ENCODE data around the gene RFWD3. TPM values are rescaled to one million over a fixed set of nuclear protein-coding genes. Genes with fewer than 3 reads are reported as not detected.

Gene RFWD3, protein sequence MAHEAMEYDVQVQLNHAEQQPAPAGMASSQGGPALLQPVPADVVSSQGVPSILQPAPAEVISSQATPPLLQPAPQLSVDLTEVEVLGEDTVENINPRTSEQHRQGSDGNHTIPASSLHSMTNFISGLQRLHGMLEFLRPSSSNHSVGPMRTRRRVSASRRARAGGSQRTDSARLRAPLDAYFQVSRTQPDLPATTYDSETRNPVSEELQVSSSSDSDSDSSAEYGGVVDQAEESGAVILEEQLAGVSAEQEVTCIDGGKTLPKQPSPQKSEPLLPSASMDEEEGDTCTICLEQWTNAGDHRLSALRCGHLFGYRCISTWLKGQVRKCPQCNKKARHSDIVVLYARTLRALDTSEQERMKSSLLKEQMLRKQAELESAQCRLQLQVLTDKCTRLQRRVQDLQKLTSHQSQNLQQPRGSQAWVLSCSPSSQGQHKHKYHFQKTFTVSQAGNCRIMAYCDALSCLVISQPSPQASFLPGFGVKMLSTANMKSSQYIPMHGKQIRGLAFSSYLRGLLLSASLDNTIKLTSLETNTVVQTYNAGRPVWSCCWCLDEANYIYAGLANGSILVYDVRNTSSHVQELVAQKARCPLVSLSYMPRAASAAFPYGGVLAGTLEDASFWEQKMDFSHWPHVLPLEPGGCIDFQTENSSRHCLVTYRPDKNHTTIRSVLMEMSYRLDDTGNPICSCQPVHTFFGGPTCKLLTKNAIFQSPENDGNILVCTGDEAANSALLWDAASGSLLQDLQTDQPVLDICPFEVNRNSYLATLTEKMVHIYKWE
- polyA plus RNA-seq (2013), result 24.4 TPM

DNA sequence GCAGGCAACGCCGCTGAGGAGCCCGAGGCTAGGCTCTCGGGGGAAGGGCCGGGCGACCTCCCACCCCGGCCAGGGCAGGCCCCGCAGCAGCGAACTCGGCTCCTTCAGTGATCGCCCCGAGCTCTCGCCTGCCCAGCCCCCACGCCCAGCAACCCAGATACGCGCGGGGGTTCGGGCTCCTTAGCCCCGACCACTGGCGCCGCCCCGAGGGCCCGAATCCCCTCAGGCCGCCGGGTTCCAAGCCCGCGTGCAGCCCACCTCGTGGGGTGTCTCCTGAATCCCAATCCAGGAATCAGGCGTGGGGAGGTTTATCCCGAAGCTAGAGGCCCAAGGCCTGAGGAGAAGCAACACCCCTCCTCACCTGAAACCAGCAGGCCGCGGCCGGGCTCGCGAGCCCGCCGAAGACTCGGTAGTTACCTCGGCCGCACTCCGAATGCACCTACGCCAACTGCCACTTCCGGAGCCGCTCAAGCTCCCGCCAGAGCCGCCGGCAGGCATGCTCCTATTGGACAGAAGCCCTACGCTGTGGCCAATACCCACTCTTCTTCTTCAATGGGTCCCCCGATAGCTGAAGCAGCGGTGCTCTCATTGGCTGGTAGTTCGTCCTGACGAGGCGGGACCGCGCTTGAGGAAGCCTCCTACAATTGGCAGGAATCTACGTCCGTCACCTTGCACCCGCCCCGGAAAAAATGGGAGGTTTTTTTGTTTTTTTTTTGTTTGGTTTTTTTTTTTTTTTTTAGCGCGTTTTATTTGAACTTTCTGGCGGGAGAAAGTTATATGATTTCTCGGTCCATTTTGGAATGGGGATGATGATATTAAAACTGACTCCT is at the start of gene RFWD3:
Gene RFWD3, minus strand, starts transcription at position 453 of the 830 bp plus-strand sequence. CDS start 5,428 bp downstream, outside the sequence.
- no peaks in the 10 kb centered on the region for H3K9me3 ChIP-seq (ENCODE audit: control extremely low read depth in 1 of 5, control insufficient read depth in 4 of 5, insufficient read depth in 2 of 5, low read depth in 1 of 5, low read length in 4 of 5)
- under 1% methylated on average over 51 of the region's 63 CpGs for WGBS (ENCODE audit: insufficient coverage)

DNA sequence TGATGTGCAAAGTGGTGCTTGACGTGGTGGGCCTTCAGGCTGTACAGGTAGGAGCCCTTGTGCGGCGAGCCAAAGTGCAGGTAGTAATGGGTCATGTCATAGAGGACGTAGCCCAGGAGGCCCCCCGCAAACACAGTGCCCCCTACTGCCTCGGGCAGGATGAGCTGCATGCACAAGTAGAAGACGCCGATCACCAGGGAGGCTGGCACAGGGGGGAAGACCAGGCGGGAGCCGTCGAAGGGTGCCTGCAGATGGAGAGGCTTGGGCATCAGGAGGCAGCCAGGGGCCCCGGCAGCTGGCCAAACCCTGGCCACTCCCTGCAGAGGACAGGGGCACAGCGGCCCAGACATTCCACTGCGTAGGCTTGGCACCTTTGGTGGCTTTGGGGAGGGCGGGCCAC is 49.7 kb upstream of the RFWD3 start:
- H3K36me3 ChIP-seq (ENCODE audit: control insufficient read depth in 4 of 4, insufficient read depth in 4 of 4, low read length in 3 of 4), result no peaks in the 10 kb centered on the region
- H3K4me1 ChIP-seq (ENCODE audit: control extremely low read depth in 1 of 4, control insufficient read depth in 4 of 4, insufficient read depth in 4 of 4, low read length in 3 of 4), result peaks cover 0 to under 1% (median 0%) of the 10 kb centered on the region in 4 experiments
- H3K27ac ChIP-seq (ENCODE audit: insufficient read depth in 1 of 2, low read depth in 1 of 2, low read length in 2 of 2, poor library complexity in 1 of 2, severe bottlenecking in 2 of 2), result no peak overlapping the region
- ChIA-PET CTCF (interaction anchor here (0.8 to 1.6 kb wide), 3 partner anchors 10 to 31 kb away, joined by 3 to 5 read pairs (median 3); no protein-coding TSS in a partner anchor), POLR2A (no interaction called here)
- no peak for DNase-seq
- H3K4me3 ChIP-seq (ENCODE audit: control insufficient read depth in 1 of 7, extremely low read depth in 1 of 7, insufficient read depth in 4 of 7, low read depth in 2 of 7, low read length in 6 of 7), result no peak overlapping the region
- H3K27me3 ChIP-seq (replicated peaks in 2 of 5; ENCODE audit: control insufficient read depth in 4 of 5, insufficient read depth in 5 of 5, low read length in 4 of 5), result no peaks in the 10 kb centered on the region
- 93% methylated on average over 12 of the region's 15 CpGs for WGBS (ENCODE audit: insufficient coverage)
- H3K9me3 ChIP-seq (ENCODE audit: control extremely low read depth in 1 of 5, control insufficient read depth in 4 of 5, insufficient read depth in 2 of 5, low read depth in 1 of 5, low read length in 4 of 5), result no peaks in the 10 kb centered on the region

More for the DNA sequence above, at the start of gene RFWD3:
- CTCF ChIA-PET, result interaction anchor here (1.0 to 2.3 kb wide), 3 partner anchors 11 to 35 kb away, joined by 4 to 11 read pairs (median 4); partner anchors contain the start of gene MLKL
- H3K27me3 ChIP-seq (replicated peaks in 2 of 5; ENCODE audit: control insufficient read depth in 4 of 5, insufficient read depth in 5 of 5, low read length in 4 of 5), result no peaks in the 10 kb centered on the region
- H3K4me1 ChIP-seq (ENCODE audit: control extremely low read depth in 1 of 4, control insufficient read depth in 4 of 4, insufficient read depth in 4 of 4, low read length in 3 of 4), result peaks cover 8 to 20% (median 13%) of the 10 kb centered on the region in 4 experiments
- POLR2A ChIA-PET, result interaction anchor here (0.8 kb wide), 1 partner anchor 60 kb away, joined by 6 read pairs; the partner anchor contains the start of gene GLG1
- H3K27ac ChIP-seq (ENCODE audit: insufficient read depth in 1 of 2, low read depth in 1 of 2, low read length in 2 of 2, poor library complexity in 1 of 2, severe bottlenecking in 2 of 2), result peak within 1 kb of the TSS; percentile 93 to 97
- H3K4me3 ChIP-seq (ENCODE audit: control insufficient read depth in 1 of 7, extremely low read depth in 1 of 7, insufficient read depth in 4 of 7, low read depth in 2 of 7, low read length in 6 of 7), result peak within 1 kb of the TSS; percentile 91 to 97 (median 92)
- peak; percentile 99 to 100 (median 100) for DNase-seq
- peaks cover 3 to 37% (median 22%) of the 10 kb centered on the region in 4 experiments for H3K36me3 ChIP-seq (ENCODE audit: control insufficient read depth in 4 of 4, insufficient read depth in 4 of 4, low read length in 3 of 4)

DNA sequence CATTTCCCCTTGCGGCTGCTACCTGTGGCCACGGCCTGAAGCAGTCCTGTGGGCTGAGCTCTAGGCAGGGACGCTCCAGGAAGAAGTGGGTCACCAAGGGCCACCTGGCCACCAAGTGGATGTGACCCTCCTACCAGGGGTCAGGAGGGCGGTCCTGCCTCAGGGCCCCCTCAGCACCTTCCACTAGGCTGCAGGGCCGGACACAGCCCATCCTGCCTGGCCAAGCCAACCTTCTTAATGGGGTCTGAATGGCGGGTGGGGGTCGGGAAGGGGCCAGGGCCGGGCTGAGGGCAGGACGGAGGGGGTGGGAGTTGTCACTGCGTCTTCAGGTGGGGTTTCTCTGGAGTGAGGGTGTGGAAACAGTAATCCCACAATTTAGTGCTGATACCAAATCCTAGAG is 47.2 kb upstream of the RFWD3 start:
- WGBS (ENCODE audit: insufficient coverage), result 90% methylated on average over 5 of the region's 10 CpGs
- H3K36me3 ChIP-seq (ENCODE audit: control insufficient read depth in 4 of 4, insufficient read depth in 4 of 4, low read length in 3 of 4), result no peaks in the 10 kb centered on the region
- no peaks in the 10 kb centered on the region for H3K4me1 ChIP-seq (ENCODE audit: control extremely low read depth in 1 of 4, control insufficient read depth in 4 of 4, insufficient read depth in 4 of 4, low read length in 3 of 4)
- no peak overlapping the region for H3K4me3 ChIP-seq (ENCODE audit: control insufficient read depth in 1 of 7, extremely low read depth in 1 of 7, insufficient read depth in 4 of 7, low read depth in 2 of 7, low read length in 6 of 7)
- no peak overlapping the region for H3K27ac ChIP-seq (ENCODE audit: insufficient read depth in 1 of 2, low read depth in 1 of 2, low read length in 2 of 2, poor library complexity in 1 of 2, severe bottlenecking in 2 of 2)
- DNase-seq, result no peak
- no peaks in the 10 kb centered on the region for H3K9me3 ChIP-seq (ENCODE audit: control extremely low read depth in 1 of 5, control insufficient read depth in 4 of 5, insufficient read depth in 2 of 5, low read depth in 1 of 5, low read length in 4 of 5)
- H3K27me3 ChIP-seq (replicated peaks in 2 of 5; ENCODE audit: control insufficient read depth in 4 of 5, insufficient read depth in 5 of 5, low read length in 4 of 5), result no peaks in the 10 kb centered on the region
- ChIA-PET CTCF (interaction anchor here (1.0 to 6.9 kb wide), 3 partner anchors 8 to 149 kb away, joined by 3 to 98 read pairs (median 16); no protein-coding TSS in a partner anchor), POLR2A (no interaction called here)

DNA sequence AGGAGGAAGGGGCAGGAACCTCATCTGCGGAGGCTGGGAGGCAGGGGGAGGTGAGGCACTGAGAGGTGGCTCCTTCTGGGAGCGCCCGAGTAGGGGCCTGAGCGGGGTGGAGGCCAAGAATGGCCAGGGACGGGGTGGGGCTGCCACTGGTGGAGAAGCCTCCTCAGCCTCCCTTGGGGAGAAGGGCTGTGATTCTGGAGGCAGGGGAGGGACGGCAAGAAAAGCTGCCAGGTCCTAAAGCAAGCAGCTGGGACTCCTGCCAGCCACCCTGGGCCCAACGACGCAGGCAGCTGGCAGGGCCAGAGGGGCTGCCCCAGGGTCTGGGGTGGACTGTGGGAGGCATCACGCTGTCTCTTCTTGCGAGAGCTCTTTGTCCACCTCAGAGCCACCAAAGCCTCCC is 46.6 kb upstream of the RFWD3 start:
- Histone ChIP-seq H3K27ac (ENCODE audit: insufficient read depth in 1 of 2, low read depth in 1 of 2, low read length in 2 of 2, poor library complexity in 1 of 2, severe bottlenecking in 2 of 2) (no peak overlapping the region), H3K4me1 (ENCODE audit: control extremely low read depth in 1 of 4, control insufficient read depth in 4 of 4, insufficient read depth in 4 of 4, low read length in 3 of 4) (peaks cover 0 to 4% (median 0%) of the 10 kb centered on the region in 4 experiments), H3K4me3 (ENCODE audit: control insufficient read depth in 1 of 7, extremely low read depth in 1 of 7, insufficient read depth in 4 of 7, low read depth in 2 of 7, low read length in 6 of 7) (no peak overlapping the region), H3K9me3 (ENCODE audit: control extremely low read depth in 1 of 5, control insufficient read depth in 4 of 5, insufficient read depth in 2 of 5, low read depth in 1 of 5, low read length in 4 of 5) (no peaks in the 10 kb centered on the region), H3K27me3 (replicated peaks in 2 of 5; ENCODE audit: control insufficient read depth in 4 of 5, insufficient read depth in 5 of 5, low read length in 4 of 5) (no peaks in the 10 kb centered on the region), H3K36me3 (ENCODE audit: control insufficient read depth in 4 of 4, insufficient read depth in 4 of 4, low read length in 3 of 4) (no peaks in the 10 kb centered on the region)
- CTCF ChIA-PET, result interaction anchor here (1.5 to 6.9 kb wide), 3 partner anchors 12 to 149 kb away, joined by 10 to 98 read pairs (median 16); no protein-coding TSS in a partner anchor
- POLR2A ChIA-PET, result no interaction called here
- WGBS (ENCODE audit: insufficient coverage), result 95% methylated on average over 5 of the region's 10 CpGs
- no peak for DNase-seq

DNA sequence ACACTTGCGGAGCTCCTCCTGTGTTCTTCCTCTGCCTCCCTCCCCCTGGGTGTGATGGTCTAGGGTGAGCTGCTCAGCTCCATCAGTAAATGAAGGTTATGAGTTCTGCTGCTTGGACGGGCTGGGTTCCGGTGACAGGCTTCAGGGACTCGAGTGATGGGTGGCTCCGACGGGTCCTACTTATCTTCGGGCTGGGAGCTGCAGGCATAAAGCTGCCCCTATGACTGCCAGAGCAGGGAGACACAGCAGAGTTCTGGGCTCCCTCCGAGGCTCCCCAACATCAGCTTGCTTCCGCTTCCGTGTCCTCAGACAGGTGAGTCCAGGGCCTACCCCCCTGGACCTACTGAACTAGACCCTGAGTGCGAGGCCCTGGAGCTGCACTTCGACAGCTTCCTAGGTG is 45.3 kb upstream of the RFWD3 start:
- 96% methylated on average over 12 of the region's 12 CpGs for WGBS (ENCODE audit: insufficient coverage)
- no peak for DNase-seq
- Histone ChIP-seq H3K4me1 (ENCODE audit: control extremely low read depth in 1 of 4, control insufficient read depth in 4 of 4, insufficient read depth in 4 of 4, low read length in 3 of 4) (peaks cover 0 to 4% (median 0%) of the 10 kb centered on the region in 4 experiments), H3K9me3 (ENCODE audit: control extremely low read depth in 1 of 5, control insufficient read depth in 4 of 5, insufficient read depth in 2 of 5, low read depth in 1 of 5, low read length in 4 of 5) (no peaks in the 10 kb centered on the region), H3K27me3 (replicated peaks in 2 of 5; ENCODE audit: control insufficient read depth in 4 of 5, insufficient read depth in 5 of 5, low read length in 4 of 5) (no peaks in the 10 kb centered on the region), H3K27ac (ENCODE audit: insufficient read depth in 1 of 2, low read depth in 1 of 2, low read length in 2 of 2, poor library complexity in 1 of 2, severe bottlenecking in 2 of 2) (no peak overlapping the region), H3K4me3 (ENCODE audit: control insufficient read depth in 1 of 7, extremely low read depth in 1 of 7, insufficient read depth in 4 of 7, low read depth in 2 of 7, low read length in 6 of 7) (no peak overlapping the region), H3K36me3 (ENCODE audit: control insufficient read depth in 4 of 4, insufficient read depth in 4 of 4, low read length in 3 of 4) (no peaks in the 10 kb centered on the region)
- ChIA-PET CTCF (interaction anchor here (1.0 to 6.9 kb wide), 9 partner anchors 9 to 151 kb away, joined by 3 to 98 read pairs (median 6); partner anchors contain the start of gene MLKL), POLR2A (interaction anchor here (1.4 kb wide), 1 partner anchor 11 kb away, joined by 4 read pairs; the partner anchor contains the start of gene MLKL)

DNA sequence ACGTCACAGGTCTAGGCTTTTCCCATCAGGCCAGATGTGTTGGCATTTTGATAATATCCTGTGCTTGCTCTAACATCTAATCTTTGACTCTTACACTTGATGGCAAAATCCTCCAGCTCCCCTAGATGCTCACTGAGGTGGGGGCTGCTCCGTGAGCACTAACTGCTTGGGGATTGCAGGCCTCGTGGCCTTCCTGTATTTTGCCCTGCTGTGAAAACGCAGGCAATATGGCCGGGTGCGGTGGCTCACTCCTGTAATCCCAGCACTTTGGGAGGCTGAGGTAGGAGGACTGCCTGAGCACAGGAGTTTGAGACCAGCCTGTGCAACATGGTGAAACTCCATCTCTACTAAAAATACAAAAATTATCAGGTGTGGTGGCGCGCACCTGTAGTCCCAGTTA is 43.7 kb upstream of the RFWD3 start:
- DNase-seq, result no peak
- H3K27ac ChIP-seq (ENCODE audit: insufficient read depth in 1 of 2, low read depth in 1 of 2, low read length in 2 of 2, poor library complexity in 1 of 2, severe bottlenecking in 2 of 2), result no peak overlapping the region
- 98% methylated on average over 8 of the region's 8 CpGs for WGBS (ENCODE audit: insufficient coverage)
- H3K9me3 ChIP-seq (ENCODE audit: control extremely low read depth in 1 of 5, control insufficient read depth in 4 of 5, insufficient read depth in 2 of 5, low read depth in 1 of 5, low read length in 4 of 5), result no peaks in the 10 kb centered on the region
- no peak overlapping the region for H3K4me3 ChIP-seq (ENCODE audit: control insufficient read depth in 1 of 7, extremely low read depth in 1 of 7, insufficient read depth in 4 of 7, low read depth in 2 of 7, low read length in 6 of 7)
- H3K36me3 ChIP-seq (ENCODE audit: control insufficient read depth in 4 of 4, insufficient read depth in 4 of 4, low read length in 3 of 4), result no peaks in the 10 kb centered on the region
- H3K27me3 ChIP-seq (replicated peaks in 2 of 5; ENCODE audit: control insufficient read depth in 4 of 5, insufficient read depth in 5 of 5, low read length in 4 of 5), result no peaks in the 10 kb centered on the region
- H3K4me1 ChIP-seq (ENCODE audit: control extremely low read depth in 1 of 4, control insufficient read depth in 4 of 4, insufficient read depth in 4 of 4, low read length in 3 of 4), result peaks cover 0 to 4% (median 0%) of the 10 kb centered on the region in 4 experiments
- ChIA-PET CTCF (interaction anchor here (0.5 to 6.9 kb wide), 14 partner anchors 10 to 703 kb away, joined by 3 to 98 read pairs (median 4); partner anchors contain the start of gene MLKL), POLR2A (no interaction called here)

Measured in common myeloid progenitor, CD34-positive (primary cell).